ENCODE data around the gene GALNTL6. TPM values are rescaled to one million over a fixed set of nuclear protein-coding genes. Genes with fewer than 3 reads are reported as not detected.

The GALNTL6 gene
- total and polyA plus RNA-seq, 2 of the 4 experiments (the other 2 are of a cell fraction) = under 0.01 TPM; not detected in 1

DNA sequence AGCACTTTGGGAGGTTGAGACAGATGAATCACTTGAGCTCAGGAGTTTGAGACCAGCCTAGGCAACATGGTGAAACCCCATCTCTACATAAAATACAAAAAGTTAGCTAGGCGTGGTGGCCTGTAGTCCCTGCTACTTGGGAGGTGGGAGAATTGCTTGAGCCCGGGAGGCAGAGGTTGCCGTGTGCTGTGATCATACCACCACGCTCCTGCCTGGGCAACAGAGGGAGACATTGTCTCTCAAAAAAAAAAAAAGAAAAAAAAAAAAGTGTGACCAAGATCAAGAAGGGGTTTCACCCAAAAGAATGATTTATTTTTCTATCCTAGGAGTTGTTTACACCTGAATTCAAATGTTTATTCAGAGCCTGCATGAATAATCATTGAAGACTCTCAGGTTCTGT is 783.0 kb downstream of the GALNTL6 start:
- Histone ChIP-seq H3K9me3 (ENCODE audit: control insufficient read depth, insufficient read depth, low read length) (0 out of 2 replicates have a peak, but pooled peaks cover 1% of the 10 kb centered on the region), H2AK9ac (replicated peaks; ENCODE audit: low read depth, low read length, poor library complexity) (no peak overlapping the region), H3K23ac (ENCODE audit: low read depth, low read length) (no peak overlapping the region), H2BK5ac (ENCODE audit: low read depth, low read length, poor library complexity, severe bottlenecking) (no peak overlapping the region), H3K9me1 (ENCODE audit: insufficient read depth, low read length) (no peaks in the 10 kb centered on the region), H3K4ac (ENCODE audit: low read depth, low read length) (no peak overlapping the region), H2AK5ac (ENCODE audit: low read depth, low read length) (no peak overlapping the region), H3K4me3 (ENCODE audit: insufficient read depth, low read depth, low read length) (no peak overlapping the region), H3K56ac (ENCODE audit: extremely low read depth, insufficient read depth, low read length) (no peak overlapping the region), H2BK15ac (ENCODE audit: low read depth, low read length) (no peak overlapping the region), H2BK120ac (ENCODE audit: low read depth, low read length) (no peak overlapping the region), H3K79me1 (ENCODE audit: low read depth in 1 of 2, low read length in 2 of 2) (no peaks in the 10 kb centered on the region), H3K14ac (replicated peaks; ENCODE audit: low read depth, low read length) (no peak overlapping the region), H3K9ac (ENCODE audit: low read depth, low read length) (no peak overlapping the region), H4K91ac (ENCODE audit: insufficient read depth, low read depth, low read length) (no peak overlapping the region), H3K27me3 (ENCODE audit: control insufficient read depth, insufficient read depth, low read length) (no peaks in the 10 kb centered on the region), H4K20me1 (ENCODE audit: insufficient read depth, low read length) (no peaks in the 10 kb centered on the region), H2AFZ (replicated peaks; ENCODE audit: low read length, poor library complexity) (no peak overlapping the region), H2BK20ac (ENCODE audit: low read depth, low read length) (no peak overlapping the region), H3K18ac (ENCODE audit: low read depth, low read length) (no peak overlapping the region), H3K27ac (ENCODE audit: insufficient read depth, low read length) (no peak overlapping the region), H3K4me2 (ENCODE audit: low read depth, low read length) (no peak overlapping the region), H3K4me1 (ENCODE audit: control insufficient read depth, insufficient read depth, low read length) (no peaks in the 10 kb centered on the region), H4K5ac (ENCODE audit: low read depth, low read length) (no peak overlapping the region), H4K8ac (ENCODE audit: low read depth in 2 of 2, low read length in 2 of 2) (no peak overlapping the region), H3K36me3 (ENCODE audit: control insufficient read depth, insufficient read depth, low read length) (no peaks in the 10 kb centered on the region)
- BruUV-seq (replicated peaks) = no TSS peak
- WGBS, 2 experiments (ENCODE audit: extremely low coverage in 2 of 2, insufficient read length in 1 of 2) = no CpG with 5 or more reads among the region's 4 CpGs
- in situ Hi-C loops (cut with MboI; ENCODE audit: low sequenced_read_pairs) (no loop called here), dilution Hi-C loops (cut with HindIII; ENCODE audit: low sequenced_read_pairs, unreplicated experiment) (no loop called here), intact Hi-C loops (cut with micrococcal nuclease) (no loop called here)
- TF ChIP-seq ELK1 (IDR thresholded peaks at IDR 0.05; ENCODE audit: borderline replicate concordance, low read depth, low read length) (no peak), SMC3 (IDR thresholded peaks at IDR 0.05; ENCODE audit: low read depth, low read length) (no peak), BHLHE40 (IDR thresholded peaks at IDR 0.05; ENCODE audit: low read depth, low read length) (no peak), RFX5 (IDR thresholded peaks at IDR 0.05; ENCODE audit: low read depth, low read length) (no peak), POLR2A (IDR thresholded peaks at IDR 0.05; ENCODE audit: low read depth, low read length) (no peak), MXI1 (IDR thresholded peaks at IDR 0.05; ENCODE audit: borderline replicate concordance, low read depth, low read length) (no peak), MAZ (IDR thresholded peaks at IDR 0.05; ENCODE audit: borderline replicate concordance, low read depth, low read length) (no peak), MAFK (IDR thresholded peaks at IDR 0.05; ENCODE audit: low read depth, low read length) (no peak), RCOR1 (IDR thresholded peaks at IDR 0.05; ENCODE audit: insufficient replicate concordance, low read length) (no peak), CEBPB (IDR thresholded peaks at IDR 0.05; ENCODE audit: low read depth, low read length) (no peak), FOS (IDR thresholded peaks at IDR 0.05; ENCODE audit: low read depth, low read length) (no peak), RAD21 (IDR thresholded peaks at IDR 0.05; ENCODE audit: low read length) (no peak), CTCF (conservative IDR thresholded peaks at IDR 0.05; ENCODE audit: low read depth, low read length) (no peak), CHD1 (IDR thresholded peaks at IDR 0.05; ENCODE audit: low read depth, low read length) (no peak), NFE2L2 (IDR thresholded peaks at IDR 0.05; ENCODE audit: low read depth, low read length) (no peak)
- TF ChIP-seq, protein P1, sequence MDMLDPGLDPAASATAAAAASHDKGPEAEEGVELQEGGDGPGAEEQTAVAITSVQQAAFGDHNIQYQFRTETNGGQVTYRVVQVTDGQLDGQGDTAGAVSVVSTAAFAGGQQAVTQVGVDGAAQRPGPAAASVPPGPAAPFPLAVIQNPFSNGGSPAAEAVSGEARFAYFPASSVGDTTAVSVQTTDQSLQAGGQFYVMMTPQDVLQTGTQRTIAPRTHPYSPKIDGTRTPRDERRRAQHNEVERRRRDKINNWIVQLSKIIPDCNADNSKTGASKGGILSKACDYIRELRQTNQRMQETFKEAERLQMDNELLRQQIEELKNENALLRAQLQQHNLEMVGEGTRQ (IDR thresholded peaks at IDR 0.05; ENCODE audit: low read depth, low read length) = no peak
- DNase-seq = no peak
- ATAC-seq (ENCODE audit: low read depth) = no peak
- ChIA-PET CTCF (no interaction called here), POLR2A (ENCODE audit: unreplicated experiment) (no interaction called here)
